ENCODE data around the gene HS3ST2. TPM values are rescaled to one million over a fixed set of nuclear protein-coding genes. Genes with fewer than 3 reads are reported as not detected.
A peak's percentile ranks its signal among the peaks of the same experiment; 100 is the strongest.
"Not testable (repeated sequence)": the region's sequence is repeated elsewhere in the genome, so short reads cannot be mapped to it uniquely, and the experiment has no call there.

The HS3ST2 gene
- total RNA-seq, 1 experiment from 2014 or later: 0.14 TPM

GRCh38 chr16:22816475-22816874 lies 2.5 kb downstream of the HS3ST2 start:
- no peak for TF ChIP-seq CTCF (IDR thresholded peaks at IDR 0.05; ENCODE audit: unreplicated experiment)
- POLR2A ChIA-PET: no interaction called here
- Mint-ChIP-seq H3K27ac (ENCODE audit: low read depth, unreplicated experiment) (no peak overlapping the region), H3K4me3 (ENCODE audit: unreplicated experiment) (no peak overlapping the region), H3K4me1 (ENCODE audit: insufficient read depth, unreplicated experiment) (peaks cover 9% of the 10 kb centered on the region), H3K27me3 (ENCODE audit: insufficient read depth, unreplicated experiment) (peaks cover 26% of the 10 kb centered on the region), H3K36me3 (ENCODE audit: insufficient read depth, unreplicated experiment) (no peaks in the 10 kb centered on the region), H3K9me3 (ENCODE audit: unreplicated experiment) (no peaks in the 10 kb centered on the region)
- CTCF ChIA-PET: no interaction called here
- BruUV-seq (replicated peaks): no TSS peak
- peak; percentile 56 for DNase-seq (ENCODE audit: unreplicated experiment)
- intact Hi-C loops (cut with micrococcal nuclease): no loop called here

- POLR2A ChIA-PET; BruUV-seq (replicated peaks); CTCF ChIA-PET: not testable (repeated sequence)
Observed at GRCh38 chr16:22818736-22819135, 4.8 kb downstream of the HS3ST2 start.

GRCh38 chr16:22838681-22839080 lies 24.7 kb downstream of the HS3ST2 start:
- intact Hi-C loops (cut with micrococcal nuclease): no loop called here
- ChIA-PET CTCF (no interaction called here), POLR2A (no interaction called here)
- BruUV-seq (replicated peaks): no TSS peak
- DNase-seq (ENCODE audit: unreplicated experiment): no peak
- H3K4me1 Mint-ChIP-seq (ENCODE audit: insufficient read depth, unreplicated experiment): peaks cover 1% of the 10 kb centered on the region
- H3K9me3 Mint-ChIP-seq (ENCODE audit: unreplicated experiment): no peaks in the 10 kb centered on the region
- H3K27me3 Mint-ChIP-seq (ENCODE audit: insufficient read depth, unreplicated experiment): peaks cover 71% of the 10 kb centered on the region
- TF ChIP-seq CTCF (IDR thresholded peaks at IDR 0.05; ENCODE audit: unreplicated experiment): no peak
- no peaks in the 10 kb centered on the region for H3K36me3 Mint-ChIP-seq (ENCODE audit: insufficient read depth, unreplicated experiment)
- H3K4me3 Mint-ChIP-seq (ENCODE audit: unreplicated experiment): no peak overlapping the region
- no peak overlapping the region for H3K27ac Mint-ChIP-seq (ENCODE audit: low read depth, unreplicated experiment)

More at GRCh38 chr16:22818736-22819135, 4.8 kb downstream of the HS3ST2 start:
- H3K36me3 Mint-ChIP-seq (ENCODE audit: insufficient read depth, unreplicated experiment); DNase-seq (ENCODE audit: unreplicated experiment); intact Hi-C loops (cut with micrococcal nuclease); H3K27ac Mint-ChIP-seq (ENCODE audit: low read depth, unreplicated experiment); H3K9me3 Mint-ChIP-seq (ENCODE audit: unreplicated experiment); H3K4me1 Mint-ChIP-seq (ENCODE audit: insufficient read depth, unreplicated experiment); H3K4me3 Mint-ChIP-seq (ENCODE audit: unreplicated experiment): not testable (repeated sequence)
- H3K27me3 Mint-ChIP-seq (ENCODE audit: insufficient read depth, unreplicated experiment): peaks cover 15% of the 10 kb centered on the region

GRCh38 chr16:22842031-22842430 lies 28.1 kb downstream of the HS3ST2 start:
- H3K27me3 Mint-ChIP-seq (ENCODE audit: insufficient read depth, unreplicated experiment): peaks cover 69% of the 10 kb centered on the region
- intact Hi-C loops (cut with micrococcal nuclease); H3K9me3 Mint-ChIP-seq (ENCODE audit: unreplicated experiment); BruUV-seq (replicated peaks); H3K36me3 Mint-ChIP-seq (ENCODE audit: insufficient read depth, unreplicated experiment); H3K4me3 Mint-ChIP-seq (ENCODE audit: unreplicated experiment); H3K27ac Mint-ChIP-seq (ENCODE audit: low read depth, unreplicated experiment); POLR2A ChIA-PET; DNase-seq (ENCODE audit: unreplicated experiment): not testable (repeated sequence)
- CTCF ChIA-PET: interaction anchor here (0.7 kb wide), 1 partner anchor 169 kb away, joined by 3 read pairs; no protein-coding TSS in a partner anchor
- peaks cover 11% of the 10 kb centered on the region for H3K4me1 Mint-ChIP-seq (ENCODE audit: insufficient read depth, unreplicated experiment)

GRCh38 chr16:22843122-22843521 lies 29.2 kb downstream of the HS3ST2 start:
- no TSS peak for BruUV-seq (replicated peaks)
- POLR2A ChIA-PET: interaction anchor here (0.6 kb wide), 1 partner anchor 36 kb away, joined by 3 read pairs; no protein-coding TSS in a partner anchor
- peaks cover 76% of the 10 kb centered on the region for H3K27me3 Mint-ChIP-seq (ENCODE audit: insufficient read depth, unreplicated experiment)

More at GRCh38 chr16:22843122-22843521, 29.2 kb downstream of the HS3ST2 start:
- no peaks in the 10 kb centered on the region for H3K9me3 Mint-ChIP-seq (ENCODE audit: unreplicated experiment)
- H3K27ac Mint-ChIP-seq (ENCODE audit: low read depth, unreplicated experiment): no peak overlapping the region
- DNase-seq (ENCODE audit: unreplicated experiment): no peak
- peaks cover 11% of the 10 kb centered on the region for H3K4me1 Mint-ChIP-seq (ENCODE audit: insufficient read depth, unreplicated experiment)
- intact Hi-C loops (cut with micrococcal nuclease): no loop called here
- CTCF ChIA-PET: no interaction called here
- no peak for TF ChIP-seq CTCF (IDR thresholded peaks at IDR 0.05; ENCODE audit: unreplicated experiment)
- no peaks in the 10 kb centered on the region for H3K36me3 Mint-ChIP-seq (ENCODE audit: insufficient read depth, unreplicated experiment)
- H3K4me3 Mint-ChIP-seq (ENCODE audit: unreplicated experiment): no peak overlapping the region
